ENCODE data around the gene ETFB. TPM values are rescaled to one million over a fixed set of nuclear protein-coding genes. Genes with fewer than 3 reads are reported as not detected.
"Not testable (repeated sequence)": the region's sequence is repeated elsewhere in the genome, so short reads cannot be mapped to it uniquely, and the experiment has no call there.

Gene ETFB
- 21.5 TPM for total RNA-seq

DNA sequence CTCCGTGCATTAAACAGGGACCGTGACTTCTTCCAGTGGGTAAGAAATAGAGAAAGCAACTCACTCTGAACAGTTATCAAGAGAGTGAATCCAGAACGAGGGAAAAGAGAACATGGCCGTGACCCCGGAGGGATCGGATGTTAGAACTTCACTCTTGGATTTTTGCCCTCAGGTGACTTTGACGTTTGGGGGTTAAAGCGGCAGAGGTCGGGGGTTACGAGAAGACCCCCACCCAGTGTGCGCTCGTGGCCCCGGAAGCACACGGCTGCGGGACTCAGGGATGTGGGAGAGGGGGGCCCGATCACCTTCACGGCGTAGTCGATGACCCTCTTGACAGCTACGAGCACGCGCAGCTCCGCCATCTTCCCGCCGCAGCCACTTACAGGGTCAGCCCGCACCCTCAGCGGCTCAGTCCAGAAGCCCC is at the start of gene ETFB:
Gene ETFB (minus strand): TSS at position 424 of the 424 bp plus-strand sequence. CDS start 62 bp downstream, at position 362.
- Histone ChIP-seq H3K4me3 (ENCODE audit: low read length) (peak within 1 kb of the TSS; percentile 85), H3K9me3 (ENCODE audit: low read depth, low read length) (no peaks in the 10 kb centered on the region), H3K27me3 (ENCODE audit: insufficient read depth, low read length) (no peaks in the 10 kb centered on the region), H3K4me1 (ENCODE audit: insufficient read depth, low read length) (peaks cover 56% of the 10 kb centered on the region)

DNA sequence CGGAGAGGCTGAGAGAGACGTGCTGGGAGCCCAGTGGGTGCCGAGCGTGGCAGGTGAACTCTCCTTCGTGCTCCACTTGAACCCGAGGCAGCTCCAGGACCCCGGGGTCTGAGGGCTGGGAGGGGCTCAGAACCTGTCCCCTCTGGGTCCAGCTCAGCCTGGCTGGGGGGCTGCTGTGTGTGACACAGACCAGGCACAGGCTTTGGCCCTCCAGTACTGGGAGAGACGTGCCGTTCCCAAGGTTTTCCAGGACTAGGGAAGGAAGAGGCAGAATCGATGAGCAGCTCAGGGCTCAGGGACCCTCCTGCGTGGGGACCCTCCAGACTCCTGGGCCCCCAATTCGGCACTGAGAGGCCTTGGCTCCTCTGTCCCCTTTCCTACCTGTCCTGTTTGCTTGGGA is 49.0 kb upstream of the ETFB start:
- Histone ChIP-seq H3K4me1 (ENCODE audit: insufficient read depth, low read length) (peaks cover 35% of the 10 kb centered on the region), H3K4me3 (ENCODE audit: low read length) (no peak overlapping the region), H3K27me3 (ENCODE audit: insufficient read depth, low read length) (no peaks in the 10 kb centered on the region), H3K9me3 (ENCODE audit: low read depth, low read length) (no peaks in the 10 kb centered on the region)

DNA sequence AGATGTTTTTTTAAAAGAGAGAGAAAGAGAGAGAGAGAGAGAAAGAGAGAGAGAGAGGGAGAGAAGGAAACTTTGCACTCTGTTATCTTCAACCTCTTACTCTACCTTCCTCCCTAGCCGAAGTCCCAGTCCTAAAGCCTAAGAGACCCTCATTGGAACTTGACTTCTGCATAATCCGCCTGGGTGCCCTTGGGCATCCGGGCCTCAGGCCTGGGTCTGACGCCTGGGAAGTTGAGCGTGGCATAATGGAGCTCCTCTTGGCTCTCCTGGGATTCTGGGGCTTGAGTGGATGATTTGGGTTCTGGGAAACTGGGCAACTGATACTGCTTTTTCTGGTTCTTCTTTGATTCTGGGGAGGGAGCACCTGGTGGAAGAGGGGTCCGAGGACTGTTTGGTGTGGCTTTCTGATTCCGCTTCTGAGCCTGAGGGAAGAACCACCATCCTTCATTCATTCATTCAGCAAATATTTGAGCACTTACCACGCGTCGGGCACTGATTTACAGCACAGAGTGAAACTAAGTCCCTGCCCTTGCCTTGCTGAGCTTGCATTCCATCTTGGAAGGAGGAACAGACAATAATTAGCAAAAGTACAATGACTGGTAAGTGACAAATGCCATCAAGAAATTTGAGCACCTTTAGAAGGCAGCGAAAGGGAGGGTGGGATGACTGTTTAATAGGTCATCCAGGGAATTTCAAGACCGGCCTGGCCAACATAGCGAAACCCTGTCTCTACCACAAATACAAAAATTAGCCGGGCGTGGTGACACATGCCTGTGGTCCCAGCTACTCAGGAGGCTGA is 45.0 kb upstream of the ETFB start:
- H3K9me3 ChIP-seq (ENCODE audit: low read depth, low read length): no peaks in the 10 kb centered on the region
- H3K4me3 ChIP-seq (ENCODE audit: low read length): no peak overlapping the region
- no peaks in the 10 kb centered on the region for H3K27me3 ChIP-seq (ENCODE audit: insufficient read depth, low read length)
- peaks cover 45% of the 10 kb centered on the region for H3K4me1 ChIP-seq (ENCODE audit: insufficient read depth, low read length)

DNA sequence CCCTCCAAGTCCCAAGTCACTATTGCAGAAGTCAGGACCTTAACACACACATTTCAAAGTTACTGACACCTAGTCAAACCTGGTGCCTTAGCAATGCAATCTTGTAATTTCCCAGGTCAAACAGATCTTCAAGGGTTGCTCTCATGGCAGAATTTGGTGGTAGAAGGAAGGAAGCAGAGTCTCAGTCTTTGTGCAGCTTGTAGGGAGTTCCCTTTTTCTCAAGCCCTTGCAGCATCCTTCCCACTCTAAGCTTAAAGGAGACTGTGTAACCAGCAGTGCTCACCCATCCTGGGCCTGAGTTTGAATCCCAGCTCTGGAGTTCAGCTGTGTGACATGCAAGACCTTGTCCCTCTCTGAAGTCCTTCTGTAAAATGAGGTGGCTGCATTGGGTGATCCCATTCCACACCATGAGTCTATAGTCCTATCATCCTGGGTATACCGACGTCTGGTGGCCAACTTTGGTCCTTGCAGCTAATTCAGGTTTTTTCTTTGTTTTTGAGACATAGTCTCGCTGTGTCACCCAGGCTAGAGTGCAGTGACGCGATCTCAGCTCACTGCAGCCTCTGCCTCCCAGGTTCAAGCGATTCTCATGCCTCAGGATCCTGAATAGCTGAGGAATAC is 41.4 kb upstream of the ETFB start:
- no peaks in the 10 kb centered on the region for H3K27me3 ChIP-seq (ENCODE audit: insufficient read depth, low read length)
- no peaks in the 10 kb centered on the region for H3K9me3 ChIP-seq (ENCODE audit: low read depth, low read length)
- H3K4me3 ChIP-seq (ENCODE audit: low read length): no peak overlapping the region
- peaks cover 47% of the 10 kb centered on the region for H3K4me1 ChIP-seq (ENCODE audit: insufficient read depth, low read length)

DNA sequence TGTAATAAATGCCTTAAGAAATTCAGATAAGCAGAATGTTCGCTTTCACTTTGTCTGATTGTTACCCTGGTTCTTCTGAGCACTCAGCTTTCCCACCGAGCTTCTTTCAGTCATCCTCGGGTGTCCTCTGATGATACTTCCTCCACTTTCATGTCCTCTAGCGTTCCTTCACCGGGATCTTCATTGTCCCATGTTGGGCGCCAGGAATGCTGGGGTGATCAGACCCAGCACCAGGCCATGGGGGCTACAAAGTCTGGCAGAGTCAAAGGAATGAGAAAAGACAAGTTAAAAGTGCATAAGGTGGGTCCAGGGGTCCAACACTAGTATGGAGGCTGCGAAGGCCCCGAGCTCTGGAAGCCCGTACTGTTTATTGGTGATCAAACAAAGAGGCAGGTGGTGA is 35.9 kb upstream of the ETFB start:
- Histone ChIP-seq H3K27me3 (ENCODE audit: insufficient read depth, low read length) (no peaks in the 10 kb centered on the region), H3K4me3 (ENCODE audit: low read length) (no peak overlapping the region), H3K9me3 (ENCODE audit: low read depth, low read length) (no peaks in the 10 kb centered on the region), H3K4me1 (ENCODE audit: insufficient read depth, low read length) (peaks cover 29% of the 10 kb centered on the region)

DNA sequence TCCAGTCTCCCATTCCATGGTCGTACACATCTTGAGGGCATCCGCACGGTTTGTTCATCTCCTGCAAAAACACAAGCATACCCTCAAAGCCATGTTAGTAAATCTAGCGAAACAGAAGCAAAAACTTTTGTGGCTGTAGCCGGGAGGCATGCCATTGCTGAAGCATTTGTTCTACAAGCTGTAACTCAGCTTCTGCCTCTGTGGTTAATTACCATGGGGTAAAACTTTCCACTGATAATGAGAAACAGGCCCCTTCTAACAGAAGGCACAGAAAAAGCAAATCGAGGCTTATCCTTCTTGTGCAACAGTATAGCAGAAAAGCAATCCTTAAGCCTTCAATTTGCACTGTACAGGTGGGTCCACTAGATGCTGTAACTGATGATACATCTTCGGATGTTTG is 33.7 kb upstream of the ETFB start:
- H3K27me3 ChIP-seq (ENCODE audit: insufficient read depth, low read length); H3K4me3 ChIP-seq (ENCODE audit: low read length); H3K9me3 ChIP-seq (ENCODE audit: low read depth, low read length): not testable (repeated sequence)
- peaks cover 28% of the 10 kb centered on the region for H3K4me1 ChIP-seq (ENCODE audit: insufficient read depth, low read length)

DNA sequence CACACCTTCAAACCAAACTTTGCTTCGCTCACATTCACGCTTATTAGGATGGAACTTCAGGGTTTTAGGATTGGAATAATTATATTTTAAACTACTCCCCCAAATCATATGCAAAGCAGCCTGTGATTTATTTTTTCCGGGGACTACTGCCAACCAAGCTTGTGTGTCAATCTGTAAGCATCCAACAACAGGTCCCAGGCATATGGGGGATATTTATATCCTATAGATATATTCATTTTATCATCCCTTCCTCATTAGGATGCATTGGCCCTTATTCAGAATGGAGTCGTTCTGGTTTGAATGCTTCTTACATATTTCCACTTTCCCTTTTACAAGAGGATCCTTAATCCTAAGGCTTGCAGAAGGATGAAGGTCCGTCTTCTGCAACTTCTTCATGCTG is 33.0 kb upstream of the ETFB start:
- no peak overlapping the region for H3K4me3 ChIP-seq (ENCODE audit: low read length)
- H3K9me3 ChIP-seq (ENCODE audit: low read depth, low read length): no peaks in the 10 kb centered on the region
- H3K27me3 ChIP-seq (ENCODE audit: insufficient read depth, low read length): no peaks in the 10 kb centered on the region
- H3K4me1 ChIP-seq (ENCODE audit: insufficient read depth, low read length): peaks cover 35% of the 10 kb centered on the region

DNA sequence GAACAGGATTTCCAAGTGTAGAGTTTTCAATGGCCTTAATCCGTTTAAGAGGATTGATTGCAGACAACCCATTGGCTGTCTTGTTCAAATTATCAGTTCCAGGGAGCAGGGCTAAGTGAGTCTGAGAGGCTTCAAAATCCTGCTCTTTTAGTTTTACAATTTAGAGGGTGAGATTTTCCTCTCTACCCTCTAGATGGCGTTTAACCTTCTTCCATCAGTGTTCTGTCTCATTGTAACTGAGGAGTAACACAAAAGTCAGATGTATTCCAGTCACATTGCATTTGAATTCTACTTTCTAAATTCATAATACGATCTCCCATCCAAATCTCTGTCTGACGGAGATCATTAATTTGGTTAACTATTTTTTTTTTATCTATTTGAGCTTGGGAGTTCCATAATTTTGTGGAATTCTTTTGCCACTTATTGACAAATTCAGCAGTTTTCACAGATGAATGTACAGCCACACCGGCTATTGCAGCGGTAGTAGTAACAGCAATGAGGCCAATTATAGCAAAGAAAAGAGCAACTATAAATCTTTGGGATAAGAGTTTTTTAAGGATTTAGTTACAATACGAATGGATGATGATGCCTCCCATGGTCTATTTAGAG is 32.0 kb upstream of the ETFB start:
- peaks cover 42% of the 10 kb centered on the region for H3K4me1 ChIP-seq (ENCODE audit: insufficient read depth, low read length)
- H3K27me3 ChIP-seq (ENCODE audit: insufficient read depth, low read length): no peaks in the 10 kb centered on the region
- H3K9me3 ChIP-seq (ENCODE audit: low read depth, low read length): no peaks in the 10 kb centered on the region
- H3K4me3 ChIP-seq (ENCODE audit: low read length): no peak overlapping the region

DNA sequence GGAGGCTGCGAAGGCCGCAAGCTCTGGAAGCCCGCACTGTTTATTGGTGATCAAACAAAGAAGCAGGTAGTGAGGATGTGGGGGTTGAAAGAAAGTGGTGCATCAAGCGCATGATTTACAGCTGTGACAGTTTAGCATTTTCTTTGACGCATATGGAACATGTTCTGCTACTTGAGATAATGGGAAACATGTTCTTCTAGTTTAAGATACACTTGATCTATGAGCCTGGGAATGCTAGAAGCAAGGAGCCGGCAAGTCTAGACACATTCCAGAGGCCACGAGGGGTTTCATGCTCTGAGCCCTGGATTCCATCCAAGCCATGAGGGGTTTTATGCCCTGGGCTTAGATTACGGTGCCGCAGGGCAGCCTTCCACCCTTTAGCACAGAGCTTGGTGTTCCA is 31.3 kb upstream of the ETFB start:
- not testable (repeated sequence) for H3K9me3 ChIP-seq (ENCODE audit: low read depth, low read length); H3K4me3 ChIP-seq (ENCODE audit: low read length); H3K27me3 ChIP-seq (ENCODE audit: insufficient read depth, low read length)
- peaks cover 42% of the 10 kb centered on the region for H3K4me1 ChIP-seq (ENCODE audit: insufficient read depth, low read length)

DNA sequence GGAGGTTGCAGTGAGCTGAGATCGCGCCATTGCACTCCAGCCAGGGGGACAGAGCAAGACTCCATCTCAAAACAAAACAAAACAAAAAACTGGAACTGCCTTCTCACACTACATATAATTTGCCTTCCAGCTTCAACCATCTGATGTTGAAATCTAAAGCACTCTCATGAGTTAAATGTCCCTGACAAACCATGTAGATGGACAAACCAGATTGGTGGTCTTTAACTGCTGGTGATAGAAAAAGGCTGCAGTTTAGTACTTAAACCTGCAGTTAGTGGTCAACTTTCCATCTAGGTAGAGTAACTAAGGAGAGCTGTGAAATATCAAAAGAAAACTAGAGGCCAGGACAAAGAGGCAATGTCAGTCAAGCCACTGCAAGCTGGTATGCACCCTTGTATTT is 30.0 kb upstream of the ETFB start:
- Histone ChIP-seq H3K27me3 (ENCODE audit: insufficient read depth, low read length) (no peaks in the 10 kb centered on the region), H3K4me3 (ENCODE audit: low read length) (no peak overlapping the region), H3K4me1 (ENCODE audit: insufficient read depth, low read length) (peaks cover 46% of the 10 kb centered on the region), H3K9me3 (ENCODE audit: low read depth, low read length) (no peaks in the 10 kb centered on the region)

DNA sequence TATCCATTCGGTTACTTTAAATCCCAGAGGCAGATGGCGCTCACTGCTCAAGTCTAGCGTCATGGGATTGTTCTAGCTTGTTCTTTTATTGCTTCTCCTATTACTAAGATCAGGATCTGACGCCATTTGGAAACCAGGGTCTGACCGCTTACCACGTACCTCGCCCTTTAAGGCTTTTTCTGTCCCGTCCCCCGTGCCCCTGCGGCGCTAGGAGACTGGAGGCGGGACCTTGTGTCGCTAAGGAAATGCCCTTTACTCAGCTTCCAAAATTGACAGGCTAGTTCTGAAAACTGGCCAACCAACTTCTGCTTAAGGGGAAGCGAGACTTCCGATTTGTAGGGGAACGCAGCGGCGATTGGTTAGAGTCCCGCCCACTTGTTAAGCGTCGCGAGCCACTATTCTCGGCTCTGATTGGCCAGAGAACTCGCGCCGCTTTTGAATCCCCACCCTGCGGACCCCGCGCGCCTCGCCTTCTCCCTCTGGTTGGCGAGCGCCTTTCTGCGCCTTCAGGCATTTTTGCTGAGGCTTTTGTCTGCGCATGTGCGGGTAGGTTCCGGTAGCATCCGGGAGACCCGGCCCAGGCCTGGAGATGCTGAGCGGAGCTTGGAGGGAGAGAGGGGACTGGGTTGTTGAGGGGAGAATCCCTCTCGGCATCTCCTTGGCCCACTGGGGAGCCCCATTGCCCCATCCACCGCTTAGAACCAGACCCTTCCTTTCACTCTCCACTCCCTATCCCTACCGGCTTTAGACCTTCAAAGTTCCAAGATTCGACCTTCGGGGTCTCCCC is 28.1 kb upstream of the ETFB start:
- peak overlapping the region; percentile 35 for H3K4me3 ChIP-seq (ENCODE audit: low read length)
- no peaks in the 10 kb centered on the region for H3K27me3 ChIP-seq (ENCODE audit: insufficient read depth, low read length)
- H3K9me3 ChIP-seq (ENCODE audit: low read depth, low read length): no peaks in the 10 kb centered on the region
- peaks cover 42% of the 10 kb centered on the region for H3K4me1 ChIP-seq (ENCODE audit: insufficient read depth, low read length)

DNA sequence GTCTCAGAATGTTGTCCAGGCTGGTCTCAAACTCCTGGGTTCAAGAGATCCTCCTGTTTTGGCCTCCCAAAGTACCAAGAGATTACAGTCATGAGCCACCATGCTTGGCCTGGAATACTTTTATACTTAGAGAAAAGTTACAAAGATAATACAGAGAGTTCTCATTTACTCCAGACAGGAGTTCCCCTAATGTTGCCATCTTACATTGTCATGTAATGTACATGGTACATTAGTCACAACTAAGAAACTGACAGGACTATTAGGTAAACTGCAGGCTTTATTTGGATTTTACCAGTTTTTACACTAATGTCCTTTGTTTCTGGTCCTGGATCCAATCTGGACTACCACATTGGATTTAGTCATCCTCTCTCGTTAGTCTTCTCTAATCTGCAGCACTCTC is 26.5 kb upstream of the ETFB start:
- H3K4me3 ChIP-seq (ENCODE audit: low read length): no peak overlapping the region
- peaks cover 42% of the 10 kb centered on the region for H3K4me1 ChIP-seq (ENCODE audit: insufficient read depth, low read length)
- H3K27me3 ChIP-seq (ENCODE audit: insufficient read depth, low read length): no peaks in the 10 kb centered on the region
- no peaks in the 10 kb centered on the region for H3K9me3 ChIP-seq (ENCODE audit: low read depth, low read length)

DNA sequence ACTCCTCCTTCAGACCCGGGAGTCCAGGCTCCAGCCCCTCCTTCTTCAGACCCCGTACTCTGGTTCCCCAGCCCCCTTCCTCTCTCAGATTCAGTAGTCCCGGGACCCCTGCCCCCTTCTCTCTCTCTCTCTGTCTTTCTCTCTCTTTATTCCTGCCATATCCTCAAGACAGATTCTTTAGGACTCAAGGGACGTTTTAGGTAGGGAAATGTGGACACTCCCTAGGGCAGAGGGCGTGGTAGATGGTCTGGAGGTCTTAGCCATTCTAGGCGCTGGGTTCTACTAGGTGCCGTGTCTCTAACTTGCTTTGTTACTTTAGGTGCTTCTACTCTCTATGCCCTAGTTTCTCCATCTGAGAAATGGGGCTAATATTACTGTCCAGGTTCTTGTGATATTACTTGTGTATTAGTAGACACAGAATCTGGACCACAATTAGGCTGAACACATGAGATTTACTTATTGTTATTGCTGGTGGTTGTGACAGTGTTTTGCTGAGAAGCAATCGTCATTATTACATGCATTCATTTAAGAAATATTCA is 25.0 kb upstream of the ETFB start:
- Histone ChIP-seq H3K4me3 (ENCODE audit: low read length) (peak overlapping the region; percentile 3), H3K27me3 (ENCODE audit: insufficient read depth, low read length) (no peaks in the 10 kb centered on the region), H3K9me3 (ENCODE audit: low read depth, low read length) (no peaks in the 10 kb centered on the region), H3K4me1 (ENCODE audit: insufficient read depth, low read length) (peaks cover 40% of the 10 kb centered on the region)

DNA sequence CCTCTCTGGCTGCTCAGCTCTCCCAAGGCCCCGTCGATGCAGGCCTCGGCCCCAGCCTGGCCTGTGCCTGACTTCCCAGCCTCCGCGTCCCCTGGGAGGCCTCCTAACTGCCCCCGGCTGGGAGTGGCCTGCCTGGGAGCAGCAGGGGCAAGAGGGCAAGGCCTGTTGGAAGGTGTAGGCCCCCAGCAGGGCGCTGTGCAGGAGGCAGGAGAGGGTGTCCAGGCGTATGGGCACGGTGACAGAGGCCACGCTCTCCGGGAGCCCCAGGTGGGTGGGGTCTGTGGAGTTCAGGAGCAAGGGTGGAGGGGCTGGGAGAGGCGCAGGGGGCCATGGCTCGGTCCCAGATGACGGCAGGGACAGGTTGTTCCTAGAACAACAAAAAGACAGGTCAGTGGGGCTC is 23.0 kb upstream of the ETFB start:
- H3K4me1 ChIP-seq (ENCODE audit: insufficient read depth, low read length): peaks cover 20% of the 10 kb centered on the region
- H3K4me3 ChIP-seq (ENCODE audit: low read length): no peak overlapping the region
- no peaks in the 10 kb centered on the region for H3K9me3 ChIP-seq (ENCODE audit: low read depth, low read length)
- H3K27me3 ChIP-seq (ENCODE audit: insufficient read depth, low read length): no peaks in the 10 kb centered on the region

DNA sequence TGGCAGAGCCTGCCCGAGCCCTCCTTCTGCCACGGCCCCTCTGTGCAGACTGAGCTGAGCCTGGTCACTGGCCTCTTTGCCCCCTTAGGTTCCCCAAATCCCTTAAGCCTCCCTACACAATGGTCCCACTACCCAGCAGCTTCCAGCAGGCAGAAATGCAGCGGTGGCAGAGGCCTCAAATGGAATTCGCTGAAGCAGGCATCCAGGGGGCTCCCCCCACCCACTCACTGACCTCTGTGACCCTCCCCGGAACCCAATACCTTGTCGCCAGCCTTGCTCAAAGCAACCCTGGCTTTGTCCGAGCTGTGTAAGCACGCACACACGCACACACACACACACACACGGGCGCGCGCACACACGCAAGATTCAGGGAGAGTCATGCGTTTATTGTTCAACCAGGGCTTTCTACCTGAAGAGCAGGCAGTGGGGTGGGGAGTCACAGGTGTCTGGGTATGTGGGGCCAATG is 21.8 kb upstream of the ETFB start, which contains the start of gene LIM2:
Gene LIM2 (minus strand): TSS at position 51 of the 466 bp plus-strand sequence. CDS start 531 bp downstream, outside the sequence.
- peaks cover 14% of the 10 kb centered on the region for H3K4me1 ChIP-seq (ENCODE audit: insufficient read depth, low read length)
- H3K4me3 ChIP-seq (ENCODE audit: low read length): peak within 1 kb of the TSS; percentile 30
- no peaks in the 10 kb centered on the region for H3K27me3 ChIP-seq (ENCODE audit: insufficient read depth, low read length)
- no peaks in the 10 kb centered on the region for H3K9me3 ChIP-seq (ENCODE audit: low read depth, low read length)

Measured in mononuclear cell (primary cell).